NCI-H2227 (cell line): ENCODE data around the gene SPC24.
"Not testable (repeated sequence)": the region's sequence is repeated elsewhere in the genome, so short reads cannot be mapped to it uniquely, and the experiment has no call there.

ENCODE experiments used
- DNase-seq: peaks from one replicate; lab custom pipeline; 2025; ENCODE audit not compliant: unreplicated experiment; lab: John Stamatoyannopoulos, UW

The SPC24 gene

DNA sequence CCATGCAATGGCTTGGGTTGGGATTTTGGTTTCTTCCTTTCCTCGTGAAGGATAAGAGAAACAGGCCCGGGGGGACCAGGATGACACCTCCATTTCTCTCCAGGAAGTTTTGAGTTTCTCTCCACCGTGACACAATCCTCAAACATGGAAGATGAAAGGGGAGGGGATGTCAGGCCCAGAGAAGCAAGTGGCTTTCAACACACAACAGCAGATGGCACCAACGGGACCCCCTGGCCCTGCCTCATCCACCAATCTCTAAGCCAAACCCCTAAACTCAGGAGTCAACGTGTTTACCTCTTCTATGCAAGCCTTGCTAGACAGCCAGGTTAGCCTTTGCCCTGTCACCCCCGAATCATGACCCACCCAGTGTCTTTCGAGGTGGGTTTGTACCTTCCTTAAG lies 24.1 kb downstream of the SPC24 start:
- no peak for DNase-seq

DNA sequence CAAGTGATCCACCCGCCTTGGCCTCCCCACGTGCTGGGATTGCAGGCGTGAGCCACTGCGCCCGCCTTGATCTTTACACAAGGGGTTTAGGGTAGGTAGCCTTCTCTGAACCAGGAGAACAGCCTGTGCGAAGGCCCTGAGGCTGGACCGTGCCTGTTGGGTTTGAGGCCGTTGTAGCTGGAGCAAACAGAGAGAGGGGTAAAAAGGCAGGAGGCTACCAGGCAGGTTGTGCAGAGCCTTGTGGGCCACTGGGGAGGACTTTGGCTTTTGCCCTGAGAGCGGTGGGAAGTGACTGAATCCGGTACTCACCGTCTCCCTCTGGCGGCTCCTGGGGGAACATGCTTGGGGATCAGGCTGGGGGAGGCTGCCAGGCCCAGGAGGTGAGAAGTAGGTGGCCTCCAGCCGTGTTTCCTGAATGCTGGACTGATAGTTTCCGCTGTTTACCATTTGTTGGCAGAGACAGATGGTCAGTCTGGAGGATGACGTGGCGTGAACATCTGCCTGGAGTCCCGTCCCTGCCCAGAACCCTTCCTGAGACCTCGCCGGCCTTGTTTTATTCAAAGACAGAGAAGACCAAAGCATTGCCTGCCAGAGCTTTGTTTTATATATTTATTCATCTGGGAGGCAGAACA lies 24.6 kb downstream of the SPC24 start:
- DNase-seq: peak; percentile 55

DNA sequence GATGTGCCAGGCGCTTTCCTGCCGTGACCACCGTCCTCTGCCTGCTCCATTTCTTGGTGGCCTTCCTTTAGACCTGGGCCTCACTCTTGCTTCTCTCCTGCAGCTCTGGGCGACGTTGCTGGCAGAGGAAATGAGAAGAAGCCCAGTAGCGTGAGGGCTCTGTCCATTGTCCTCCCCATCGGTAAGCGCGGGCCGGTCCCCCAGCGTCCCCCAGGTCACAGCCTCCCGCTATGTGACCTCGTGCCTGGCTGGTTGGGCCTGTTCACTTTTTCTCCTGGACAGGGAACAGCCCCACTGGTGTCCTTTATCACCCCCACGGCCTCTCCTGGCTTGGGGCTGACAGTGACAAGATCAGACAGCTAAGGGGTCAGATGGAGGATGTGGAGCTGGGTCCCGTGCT lies 27.7 kb downstream of the SPC24 start:
- no peak for DNase-seq

DNA sequence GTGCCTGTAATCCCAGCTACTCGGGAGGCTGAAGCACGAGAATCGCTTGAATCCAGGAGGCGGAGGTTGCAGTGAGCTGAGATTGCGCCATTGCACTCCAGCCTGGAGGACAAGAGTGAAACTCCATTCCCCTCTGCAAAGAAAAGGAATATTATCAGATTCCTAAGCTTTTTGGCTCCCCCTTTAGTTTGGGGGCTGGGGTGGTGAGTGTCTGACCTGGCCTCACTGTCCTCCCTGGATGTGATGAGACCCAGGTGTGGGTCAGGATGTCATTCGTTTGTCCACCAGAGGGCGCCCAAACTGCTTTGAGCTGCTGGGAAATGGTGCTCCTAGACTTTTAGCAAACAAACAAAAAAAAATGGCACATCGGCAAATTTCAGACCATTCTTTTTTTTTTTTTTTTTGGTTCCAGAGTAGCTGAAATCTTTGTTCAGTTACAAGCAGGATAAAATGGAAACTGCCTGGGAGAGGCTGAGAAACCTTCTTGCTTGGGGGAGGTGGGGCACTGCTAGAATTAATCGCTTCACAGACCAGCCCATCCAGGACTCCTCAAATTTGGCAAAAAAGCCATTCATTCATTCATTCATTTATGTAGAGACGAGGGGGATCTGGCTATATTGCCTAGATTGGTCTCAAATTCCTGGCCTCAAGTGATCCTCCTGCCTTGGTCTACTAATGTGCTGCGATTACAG lies 29.4 kb downstream of the SPC24 start:
- peak; percentile 74 for DNase-seq

DNA sequence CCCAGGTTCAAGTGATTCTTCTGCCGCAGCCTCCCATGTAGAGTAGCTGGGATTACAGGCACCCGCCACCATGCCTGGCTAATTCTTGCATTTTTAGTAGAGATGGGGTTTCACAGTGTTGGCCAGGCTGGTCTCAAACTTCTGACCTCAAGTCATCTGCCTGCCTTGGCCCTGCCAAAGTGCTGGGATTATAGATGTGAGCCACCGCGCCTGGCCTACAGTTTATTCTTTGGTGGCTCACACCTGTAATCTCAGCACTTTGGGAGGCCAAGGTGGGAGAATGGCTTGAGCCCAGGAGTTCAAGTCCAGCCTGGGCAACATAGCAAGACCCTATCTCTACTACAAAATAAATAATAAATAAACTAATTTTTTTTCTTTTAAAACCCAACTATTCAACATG lies 31.4 kb downstream of the SPC24 start:
- DNase-seq: not testable (repeated sequence)

DNA sequence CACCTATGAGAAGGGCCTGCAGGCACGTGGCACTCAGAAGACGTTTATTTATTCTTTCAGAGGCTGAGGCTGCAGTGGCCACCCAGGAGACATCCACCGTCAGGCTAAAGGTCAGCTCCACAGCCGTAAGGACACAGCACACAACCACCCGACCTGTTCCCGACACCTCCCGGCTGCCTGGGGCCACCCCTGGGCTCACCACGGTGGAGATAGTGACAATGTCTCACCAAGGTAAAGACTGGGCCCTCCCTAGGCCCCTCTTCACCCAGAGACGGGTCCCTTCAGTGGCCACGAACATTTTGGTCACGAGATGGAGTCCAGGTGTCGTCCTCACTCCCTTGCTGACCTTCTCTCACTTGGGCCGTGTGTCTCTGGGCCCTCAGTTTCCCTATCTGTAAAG lies 32.5 kb downstream of the SPC24 start:
- no peak for DNase-seq

DNA sequence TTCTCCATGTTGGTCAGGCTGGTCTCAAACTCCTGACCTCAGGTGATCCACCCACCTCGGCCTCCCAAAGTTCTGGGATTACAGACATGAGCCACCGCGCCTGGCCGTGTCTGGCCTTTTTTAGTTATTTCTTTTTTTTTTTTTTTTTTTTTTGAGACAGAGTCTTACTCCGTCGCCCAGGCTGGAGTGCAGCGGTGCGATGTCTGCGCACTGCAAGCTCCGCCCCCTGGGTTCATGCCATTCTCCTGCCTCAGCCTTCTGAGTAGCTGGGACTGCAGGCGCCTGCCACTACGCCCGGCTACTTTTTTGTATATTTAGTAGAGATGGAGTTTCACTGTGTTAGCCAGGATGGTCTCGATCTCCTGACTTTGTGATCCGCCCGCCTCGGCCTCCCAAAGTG lies 33.6 kb downstream of the SPC24 start:
- DNase-seq: not testable (repeated sequence)

DNA sequence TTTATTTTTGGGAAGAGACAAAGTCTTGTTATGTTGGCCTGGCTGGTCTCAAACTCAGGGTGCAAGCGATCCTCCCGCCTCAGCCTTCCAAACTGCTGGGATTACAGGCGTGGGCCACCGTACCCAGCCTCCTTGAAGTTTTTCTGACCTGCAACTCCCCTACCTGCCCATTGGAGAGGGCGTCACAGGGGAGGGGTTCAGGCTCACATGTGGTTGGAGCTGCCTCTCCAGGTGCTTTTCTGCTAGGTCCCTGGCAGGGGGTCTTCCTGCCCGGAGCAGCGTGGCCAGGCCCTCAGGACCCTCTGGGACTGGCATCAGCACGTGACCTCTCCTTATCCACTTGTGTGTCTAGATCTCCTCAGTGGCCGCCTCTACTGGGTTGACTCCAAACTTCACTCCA lies 39.1 kb downstream of the SPC24 start:
- DNase-seq: no peak

DNA sequence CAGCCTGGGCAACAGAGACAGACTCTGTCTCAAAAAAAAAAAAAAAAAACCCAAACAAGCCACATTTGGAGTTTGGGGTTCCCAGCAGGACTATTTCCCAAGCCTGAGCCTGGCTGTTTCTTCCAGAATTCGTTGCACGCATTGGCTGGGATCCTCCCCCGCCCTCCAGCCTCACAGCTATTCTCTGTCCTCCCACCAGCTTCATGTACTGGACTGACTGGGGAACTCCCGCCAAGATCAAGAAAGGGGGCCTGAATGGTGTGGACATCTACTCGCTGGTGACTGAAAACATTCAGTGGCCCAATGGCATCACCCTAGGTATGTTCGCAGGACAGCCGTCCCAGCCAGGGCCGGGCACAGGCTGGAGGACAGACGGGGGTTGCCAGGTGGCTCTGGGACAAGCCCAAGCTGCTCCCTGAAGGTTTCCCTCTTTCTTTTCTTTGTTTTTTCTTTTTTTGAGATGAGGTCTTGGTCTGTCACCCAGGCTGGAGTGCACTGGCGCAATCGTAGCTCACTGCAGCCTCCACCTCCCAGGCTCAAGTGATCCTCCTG lies 39.6 kb downstream of the SPC24 start:
- no peak for DNase-seq

DNA sequence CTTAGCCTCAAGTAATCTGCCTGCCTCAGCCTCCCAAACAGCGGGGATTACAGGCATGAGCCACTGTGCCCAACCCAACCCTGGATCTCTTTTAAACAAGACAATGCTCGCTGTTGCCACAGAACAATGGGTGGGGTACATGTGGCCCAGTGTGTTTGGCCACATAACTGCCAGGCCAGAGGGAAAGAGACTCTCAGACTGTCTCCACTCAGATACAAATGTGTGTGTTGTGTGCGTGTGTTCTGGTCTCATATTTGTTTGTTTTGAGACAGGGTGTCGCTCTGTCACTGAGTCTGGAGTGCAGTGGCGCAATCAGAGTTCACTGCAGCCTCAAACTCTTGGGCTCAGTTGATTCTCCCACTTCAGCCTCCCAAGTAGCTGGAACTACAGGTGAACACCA lies 40.5 kb downstream of the SPC24 start:
- DNase-seq: no peak

DNA sequence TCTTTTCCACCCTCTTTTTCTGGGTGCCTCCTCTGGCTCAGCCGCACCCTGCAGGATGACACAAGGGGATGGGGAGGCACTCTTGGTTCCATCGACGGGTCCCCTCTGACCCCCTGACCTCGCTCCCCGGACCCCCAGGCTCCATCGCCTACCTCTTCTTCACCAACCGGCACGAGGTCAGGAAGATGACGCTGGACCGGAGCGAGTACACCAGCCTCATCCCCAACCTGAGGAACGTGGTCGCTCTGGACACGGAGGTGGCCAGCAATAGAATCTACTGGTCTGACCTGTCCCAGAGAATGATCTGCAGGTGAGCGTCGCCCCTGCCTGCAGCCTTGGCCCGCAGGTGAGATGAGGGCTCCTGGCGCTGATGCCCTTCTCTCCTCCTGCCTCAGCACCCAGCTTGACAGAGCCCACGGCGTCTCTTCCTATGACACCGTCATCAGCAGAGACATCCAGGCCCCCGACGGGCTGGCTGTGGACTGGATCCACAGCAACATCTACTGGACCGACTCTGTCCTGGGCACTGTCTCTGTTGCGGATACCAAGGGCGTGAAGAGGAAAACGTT lies 42.4 kb downstream of the SPC24 start:
- DNase-seq: no peak

DNA sequence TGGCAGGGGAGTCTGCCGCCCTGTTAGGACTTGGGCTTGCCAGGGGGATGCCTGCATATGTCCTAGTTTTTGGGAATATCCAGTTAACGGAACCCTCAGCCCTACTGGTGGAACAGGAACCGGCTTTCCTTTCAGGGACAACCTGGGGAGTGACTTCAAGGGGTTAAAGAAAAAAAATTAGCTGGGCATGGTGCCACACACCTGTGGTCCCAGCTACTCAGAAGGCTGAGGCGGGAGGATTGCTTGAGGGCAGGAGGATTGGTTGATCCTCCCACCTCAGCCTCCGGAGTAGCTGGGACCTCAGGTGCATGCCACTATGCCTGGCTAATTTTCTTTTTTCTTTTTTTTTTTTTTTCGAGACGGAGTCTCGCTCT lies 43.8 kb downstream of the SPC24 start:
- no peak for DNase-seq

DNA sequence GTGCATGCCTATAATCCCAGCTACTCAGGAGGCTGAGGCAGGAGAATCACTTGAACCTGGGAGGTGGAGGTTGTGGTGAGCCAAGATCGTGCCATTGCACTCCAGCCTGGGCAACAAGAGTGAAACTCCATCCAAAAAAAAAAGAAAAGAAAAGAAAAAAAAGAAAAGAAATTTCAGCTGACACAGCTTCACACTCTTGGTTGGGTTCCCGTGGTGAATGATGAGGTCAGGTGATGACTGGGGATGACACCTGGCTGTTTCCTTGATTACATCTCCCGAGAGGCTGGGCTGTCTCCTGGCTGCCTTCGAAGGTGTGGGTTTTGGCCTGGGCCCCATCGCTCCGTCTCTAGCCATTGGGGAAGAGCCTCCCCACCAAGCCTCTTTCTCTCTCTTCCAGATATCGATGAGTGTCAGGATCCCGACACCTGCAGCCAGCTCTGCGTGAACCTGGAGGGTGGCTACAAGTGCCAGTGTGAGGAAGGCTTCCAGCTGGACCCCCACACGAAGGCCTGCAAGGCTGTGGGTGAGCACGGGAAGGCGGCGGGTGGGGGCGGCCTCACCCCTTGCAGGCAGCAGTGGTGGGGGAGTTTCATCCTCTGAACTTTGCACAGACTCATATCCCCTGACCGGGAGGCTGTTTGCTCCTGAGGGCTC lies 44.3 kb downstream of the SPC24 start:
- DNase-seq: no peak

DNA sequence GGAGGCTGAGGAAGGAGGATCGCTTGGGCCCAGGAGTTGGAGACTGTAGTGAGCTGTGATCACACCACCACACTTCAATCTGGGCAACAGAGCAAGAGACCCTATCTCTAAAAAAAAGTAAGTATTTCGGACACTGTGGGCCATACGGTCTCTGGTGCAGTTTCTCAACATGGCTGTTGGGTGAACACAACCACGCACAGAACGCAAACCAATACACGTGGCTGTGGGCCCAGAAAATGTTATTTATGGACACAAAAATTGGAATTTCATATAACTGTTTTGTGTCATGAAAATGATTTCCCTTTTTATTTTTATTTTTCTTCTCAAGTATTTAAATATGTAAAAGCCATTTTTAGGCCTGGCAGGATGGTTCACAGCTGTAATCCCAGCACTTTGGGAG lies 46.8 kb downstream of the SPC24 start:
- DNase-seq: no peak

DNA sequence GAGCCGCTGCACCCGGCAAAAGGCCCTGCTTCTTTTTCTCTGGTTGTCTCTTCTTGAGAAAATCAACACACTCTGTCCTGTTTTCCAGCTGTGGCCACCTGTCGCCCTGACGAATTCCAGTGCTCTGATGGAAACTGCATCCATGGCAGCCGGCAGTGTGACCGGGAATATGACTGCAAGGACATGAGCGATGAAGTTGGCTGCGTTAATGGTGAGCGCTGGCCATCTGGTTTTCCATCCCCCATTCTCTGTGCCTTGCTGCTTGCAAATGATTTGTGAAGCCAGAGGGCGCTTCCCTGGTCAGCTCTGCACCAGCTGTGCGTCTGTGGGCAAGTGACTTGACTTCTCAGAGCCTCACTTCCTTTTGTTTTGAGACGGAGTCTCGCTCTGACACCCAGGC lies 49.1 kb downstream of the SPC24 start:
- DNase-seq: no peak

DNA sequence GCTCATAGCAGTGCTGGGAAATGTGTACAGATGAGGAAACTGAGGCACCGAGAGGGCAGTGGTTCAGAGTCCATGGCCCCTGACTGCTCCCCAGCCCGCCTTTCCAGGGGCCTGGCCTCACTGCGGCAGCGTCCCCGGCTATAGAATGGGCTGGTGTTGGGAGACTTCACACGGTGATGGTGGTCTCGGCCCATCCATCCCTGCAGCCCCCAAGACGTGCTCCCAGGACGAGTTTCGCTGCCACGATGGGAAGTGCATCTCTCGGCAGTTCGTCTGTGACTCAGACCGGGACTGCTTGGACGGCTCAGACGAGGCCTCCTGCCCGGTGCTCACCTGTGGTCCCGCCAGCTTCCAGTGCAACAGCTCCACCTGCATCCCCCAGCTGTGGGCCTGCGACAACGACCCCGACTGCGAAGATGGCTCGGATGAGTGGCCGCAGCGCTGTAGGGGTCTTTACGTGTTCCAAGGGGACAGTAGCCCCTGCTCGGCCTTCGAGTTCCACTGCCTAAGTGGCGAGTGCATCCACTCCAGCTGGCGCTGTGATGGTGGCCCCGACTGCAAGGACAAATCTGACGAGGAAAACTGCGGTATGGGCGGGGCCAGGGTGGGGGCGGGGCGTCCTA lies 50.5 kb downstream of the SPC24 start:
- DNase-seq: no peak

DNA sequence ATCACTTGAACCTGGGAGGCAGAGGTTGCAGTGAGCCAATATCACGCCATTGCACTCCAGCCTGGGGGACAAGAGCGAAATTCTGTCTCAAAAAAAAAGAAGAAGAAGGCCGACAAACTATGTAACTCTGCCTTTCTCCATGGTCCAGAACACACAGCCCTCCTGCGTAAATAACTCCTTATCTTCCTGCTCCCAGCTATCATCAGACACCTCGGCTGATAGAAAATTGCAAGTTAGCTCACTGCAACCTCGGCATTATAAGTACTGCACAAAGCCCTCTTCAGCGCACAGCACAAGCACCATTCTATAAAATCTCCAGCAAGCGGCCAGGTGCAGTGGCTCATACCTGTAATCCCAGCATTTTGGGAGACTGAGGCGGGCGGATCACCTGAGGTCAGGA lies 51.9 kb downstream of the SPC24 start:
- not testable (repeated sequence) for DNase-seq

DNA sequence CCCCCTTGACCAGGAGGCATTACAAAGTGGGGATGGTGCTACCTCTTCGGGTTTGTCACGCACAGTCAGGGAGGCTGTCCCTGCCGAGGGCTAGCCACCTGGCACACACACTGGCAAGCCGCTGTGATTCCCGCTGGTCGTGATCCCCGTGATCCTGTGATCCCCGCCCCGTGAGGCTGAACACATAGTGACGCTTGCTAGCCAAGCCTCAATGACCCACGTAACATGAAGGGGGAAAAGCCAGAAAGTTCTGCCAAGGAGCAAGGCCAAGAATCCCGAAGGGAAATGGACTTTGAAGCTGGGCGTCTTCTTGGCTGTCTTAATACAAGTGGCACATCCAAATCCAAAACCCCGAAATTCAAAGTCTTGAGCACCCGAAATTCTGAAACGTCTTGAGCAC lies 52.6 kb downstream of the SPC24 start:
- DNase-seq: no peak

DNA sequence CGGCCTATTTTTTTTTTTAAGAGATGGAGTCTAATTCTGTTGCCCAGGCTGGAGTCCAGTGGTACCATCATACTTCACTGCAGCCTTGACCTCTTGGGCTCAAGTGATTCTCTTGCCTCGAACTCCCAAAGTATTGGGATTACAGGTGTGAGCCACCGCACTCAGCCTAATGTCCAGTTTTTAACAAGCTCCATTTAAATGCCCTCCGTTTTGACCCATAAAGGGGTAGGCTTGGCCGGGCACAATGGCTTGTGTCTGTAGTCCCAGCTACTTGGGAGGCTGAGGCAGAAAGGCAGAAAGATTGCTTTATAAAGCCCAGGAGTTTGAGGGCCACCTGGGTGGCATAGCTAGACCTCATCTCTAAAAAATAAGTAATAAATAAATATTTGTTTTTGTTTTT lies 54.5 kb downstream of the SPC24 start:
- DNase-seq: no peak

DNA sequence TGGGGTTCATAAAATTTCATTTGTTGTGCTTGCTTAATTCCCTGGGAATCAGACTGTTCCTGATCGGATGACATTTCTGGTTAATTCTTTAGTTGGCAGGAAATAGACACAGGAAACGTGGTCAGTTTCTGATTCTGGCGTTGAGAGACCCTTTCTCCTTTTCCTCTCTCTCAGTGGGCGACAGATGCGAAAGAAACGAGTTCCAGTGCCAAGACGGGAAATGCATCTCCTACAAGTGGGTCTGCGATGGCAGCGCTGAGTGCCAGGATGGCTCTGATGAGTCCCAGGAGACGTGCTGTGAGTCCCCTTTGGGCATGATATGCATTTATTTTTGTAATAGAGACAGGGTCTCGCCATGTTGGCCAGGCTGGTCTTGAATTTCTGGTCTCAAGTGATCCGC lies 55.5 kb downstream of the SPC24 start:
- no peak for DNase-seq

DNA sequence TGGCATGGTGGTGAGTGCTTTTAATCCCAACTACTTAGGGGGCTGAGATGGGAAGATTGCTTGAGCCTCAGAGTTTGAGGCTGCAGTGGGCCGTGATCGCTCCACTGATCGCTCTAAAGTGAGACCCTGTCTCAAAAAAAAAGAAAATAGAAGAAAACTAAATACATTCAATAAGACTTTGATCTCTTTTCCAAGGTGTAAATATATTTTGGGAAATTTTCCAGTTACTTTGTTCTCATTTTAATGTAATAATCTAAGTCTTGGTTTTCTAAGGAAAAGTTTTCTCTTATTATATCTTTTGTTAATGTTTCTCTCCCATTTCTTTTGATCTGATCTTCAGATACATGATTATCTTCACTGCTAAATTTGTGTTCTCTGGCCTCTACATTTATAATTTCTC lies 56.7 kb downstream of the SPC24 start:
- no peak for DNase-seq

DNA sequence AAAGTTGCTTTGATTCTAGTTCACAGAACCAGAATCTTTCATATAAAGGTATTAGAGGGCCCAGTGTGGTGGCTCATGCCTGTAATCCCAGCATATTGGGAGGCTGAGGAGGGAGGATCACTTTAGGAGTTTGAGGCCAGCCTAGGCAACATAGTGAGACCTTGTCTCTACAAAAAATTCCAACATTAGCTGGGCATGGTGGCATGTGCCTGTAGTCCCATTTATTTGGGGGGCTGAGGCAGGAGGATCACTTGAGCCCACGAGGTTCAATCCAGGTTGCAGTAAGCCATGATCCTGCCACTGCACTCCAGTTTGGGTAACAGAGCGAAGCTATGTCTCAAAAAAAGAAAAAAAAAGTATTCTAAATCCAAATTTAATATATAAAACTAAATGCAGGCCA lies 57.3 kb downstream of the SPC24 start:
- no peak for DNase-seq
